HCT116 (cell line): ENCODE results near the gene NXF3. TPM values are rescaled to one million over a fixed set of nuclear protein-coding genes. Genes with fewer than 3 reads are reported as not detected.
A peak's percentile ranks its signal among the peaks of the same experiment; 100 is the strongest.
"Not testable (repeated sequence)": the region's sequence is repeated elsewhere in the genome, so short reads cannot be mapped to it uniquely, and the experiment has no call there.

Experiments
- ATAC-seq: fragments of 200-7000 bp; cut with Tn5 transposase; 2 replicates; pipeline ENCODE4 v1.9.1; 2020; ENCODE audit warnings: mild to moderate bottlenecking, moderate library complexity
- Bru-seq: library from RNA; stranded (reverse); fragments of 400-500 nt; gene quantifications from one replicate; lab custom pipeline; 2021; lab: Mats Ljungman, UMichigan
- BruChase-seq, 2 experiments: library from RNA; stranded (reverse); fragments of 400-500 nt; gene quantifications; one replicate each; lab custom pipeline; 2021; lab: Mats Ljungman, UMichigan
- BruUV-seq: library from RNA; stranded (reverse); fragments of 400-500 nt; replicated peaks from 2 replicates; lab custom pipeline; 2021; lab: Mats Ljungman, UMichigan
- CTCF ChIA-PET: fragments of 300-600 bp; sonication (Branson Sonifier 250); formaldehyde crosslinking; loops from one replicate; lab custom pipeline; 2021; ENCODE audit warnings: antibody characterized with exemption; lab: Charles Lee
- POLR2A ChIA-PET: fragments of 300-600, 350-600 bp; sonication (Branson Sonifier 250); formaldehyde crosslinking; loops from one replicate; lab custom pipeline; 2021; ENCODE audit warnings: antibody characterized with exemption; lab: Charles Lee
- RAD21 ChIA-PET, 2 experiments: fragments of 300-600 bp; sonication (Branson Sonifier 250); formaldehyde crosslinking; loops; one replicate each; lab custom pipeline; 2023; ENCODE audit warnings: low total read pairs in 2 of 2; ENCODE audit not compliant: uncharacterized antibody in 2 of 2, unreplicated experiment in 2 of 2, low non-redundant PET in 1 of 2; lab: Charles Lee
- DNase-seq: peaks from one replicate; pipeline ENCODE4 v3.0.0-alpha.2; 2010; ENCODE audit warnings: low read depth, low spot score
- H2AFZ ChIP-seq: fragments of 200-600 bp; shearing (Covaris generic), sonication (generic); 2 replicates; pipeline ENCODE4 v1.6.1; 2017; ENCODE audit warnings: low read depth, mixed run types, mixed read lengths, antibody characterized with exemption, low read length; ENCODE audit not compliant: poor library complexity, severe bottlenecking
- H3K27ac ChIP-seq: 2 replicates; pipeline ENCODE4 v1.5.1; 2012; ENCODE audit warnings: low read depth, low read length
- H3K27me3 ChIP-seq: fragments of 200-600 bp; sonication (generic); 2 replicates; pipeline ENCODE4 v1.6.1; 2016; ENCODE audit warnings: mixed run types, low read length, mixed read lengths; ENCODE audit not compliant: insufficient read depth
- H3K36me3 ChIP-seq, 2 experiments: fragments of 200-500 bp in 1 of 2; fragments of 200-600 bp in 1 of 2; sonication (Bioruptor generic) in 1 of 2; sonication (generic) in 1 of 2; 2 replicates each; pipeline versions ENCODE4 v1.5.1 to v1.6.1; 2014 to 2016; ENCODE audit warnings: low read length in 2 of 2, inconsistent platforms in 1 of 2, mixed read lengths in 1 of 2, mixed run types in 1 of 2; ENCODE audit not compliant: insufficient read depth in 2 of 2, control insufficient read depth in 1 of 2
- H3K4me1 ChIP-seq, 2 experiments: fragments of 200-600 bp in 1 of 2; sonication (generic) in 1 of 2; 2 replicates each; pipeline versions ENCODE4 v1.5.1 to v1.6.1; 2012 to 2017; ENCODE audit warnings: low read length in 2 of 2, inconsistent platforms in 1 of 2, mild to moderate bottlenecking in 1 of 2, mixed read lengths in 1 of 2, mixed run types in 1 of 2, moderate library complexity in 1 of 2; ENCODE audit not compliant: insufficient read depth in 2 of 2, control insufficient read depth in 1 of 2
- H3K4me2 ChIP-seq: fragments of 200-600 bp; sonication (generic); 2 replicates; pipeline ENCODE4 v1.6.1; 2017; ENCODE audit warnings: mixed run types, low read length, mixed read lengths
- H3K4me3 ChIP-seq, 2 experiments: fragments of 200-600 bp in 1 of 2; sonication (generic) in 1 of 2; replicated peaks in 1 of 2; 2 replicates each; pipeline ENCODE4 v1.5.1; 2011 to 2016; ENCODE audit warnings: low read length in 2 of 2, control low read depth in 1 of 2, low read depth in 1 of 2, mild to moderate bottlenecking in 1 of 2, mixed read lengths in 1 of 2, mixed run types in 1 of 2
- H3K79me2 ChIP-seq: fragments of 200-600 bp; sonication (generic); 2 replicates; pipeline ENCODE4 v1.6.1; 2017; ENCODE audit warnings: mild to moderate bottlenecking, mixed run types, low read length, moderate library complexity, mixed read lengths; ENCODE audit not compliant: insufficient read depth
- H3K9ac ChIP-seq: fragments of 200-600 bp; sonication (generic); 2 replicates; pipeline ENCODE4 v1.6.1; 2016; ENCODE audit warnings: low read length, mixed read lengths
- H3K9me2 ChIP-seq: fragments of 200-600 bp; sonication (generic), shearing (Covaris generic); 2 replicates; pipeline ENCODE4 v1.6.1; 2017; ENCODE audit warnings: mixed run types, mild to moderate bottlenecking, moderate library complexity; ENCODE audit not compliant: insufficient read depth
- H3K9me3 ChIP-seq, 2 experiments: fragments of 200-500 bp in 1 of 2; fragments of 200-600 bp in 1 of 2; sonication (Bioruptor generic) in 1 of 2; sonication (generic) in 1 of 2; 2 replicates each; pipeline ENCODE4 v1.6.1; 2014 to 2017; ENCODE audit warnings: low read length in 2 of 2, mixed read lengths in 2 of 2, inconsistent platforms in 1 of 2, low read depth in 1 of 2, mild to moderate bottlenecking in 1 of 2, mixed run types in 1 of 2, moderate library complexity in 1 of 2; ENCODE audit not compliant: control insufficient read depth in 1 of 2, insufficient read depth in 1 of 2
- H4K20me1 ChIP-seq: fragments of 200-600 bp; sonication (generic), shearing (Covaris generic); 2 replicates; pipeline ENCODE4 v1.6.1; 2017; ENCODE audit warnings: mixed run types, mild to moderate bottlenecking, moderate library complexity; ENCODE audit not compliant: insufficient read depth
- CEBPB ChIP-seq: IDR thresholded peaks from 2 replicates; pipeline ENCODE4 v1.6.1; 2012; ENCODE audit warnings: low read depth
- CTCF ChIP-seq, 3 experiments: fragments of 200-600 bp in 1 of 3; sonication (generic) in 1 of 3; IDR thresholded peaks in 2 of 3; conservative IDR thresholded peaks in 1 of 3; 2 replicates each; pipeline ENCODE4 v1.5.1; 2012 to 2017; ENCODE audit warnings: low read depth in 2 of 3, low read length in 2 of 3, antibody characterized with exemption in 1 of 3, borderline replicate concordance in 1 of 3, control low read depth in 1 of 3, mild to moderate bottlenecking in 1 of 3, mixed read lengths in 1 of 3, mixed run types in 1 of 3, moderate library complexity in 1 of 3; ENCODE audit not compliant: insufficient read depth in 1 of 3
- EGR1 ChIP-seq: IDR thresholded peaks from 2 replicates; pipeline ENCODE4 v1.6.1; 2012; ENCODE audit warnings: low read depth
- ELF1 ChIP-seq: IDR thresholded peaks from 2 replicates; pipeline ENCODE4 v1.6.1; 2012; ENCODE audit warnings: low read depth, borderline replicate concordance
- FOSL1 ChIP-seq: IDR thresholded peaks from 2 replicates; pipeline ENCODE4 v1.6.1; 2012; ENCODE audit warnings: low read depth
- JUND ChIP-seq: IDR thresholded peaks from 2 replicates; pipeline ENCODE4 v1.6.1; 2012
- POLR2AphosphoS5 ChIP-seq: IDR thresholded peaks from 2 replicates; pipeline ENCODE4 v1.6.1; 2011; ENCODE audit warnings: mild to moderate bottlenecking, low read depth, low read length, moderate library complexity
- RAD21 ChIP-seq: IDR thresholded peaks from 2 replicates; pipeline ENCODE4 v1.6.1; 2012; ENCODE audit warnings: low read depth, mild to moderate bottlenecking
- SRF ChIP-seq: IDR thresholded peaks from 2 replicates; pipeline ENCODE4 v1.6.1; 2012; ENCODE audit warnings: low read depth
- TCF7L2 ChIP-seq: IDR thresholded peaks from 2 replicates; pipeline ENCODE4 v1.7.0; 2011; ENCODE audit warnings: borderline replicate concordance, inconsistent platforms; ENCODE audit not compliant: insufficient read depth, insufficient read length; ENCODE audit errors: extremely low read depth
- YY1 ChIP-seq: IDR thresholded peaks from 2 replicates; pipeline ENCODE4 v1.6.1; 2011; ENCODE audit warnings: low read length, low read depth, moderate library complexity, mild to moderate bottlenecking; ENCODE audit not compliant: insufficient replicate concordance; ENCODE audit errors: extremely low read depth
- ZNF274 ChIP-seq: fragments of 200-500 bp; sonication (Bioruptor generic); IDR thresholded peaks from 2 replicates; pipeline ENCODE4 v1.6.1; 2014; ENCODE audit warnings: mild to moderate bottlenecking, low read depth, low read length, inconsistent platforms
- intact Hi-C: fragments of 100-400 bp; cut with micrococcal nuclease; formaldehyde crosslinking; loops from 2 replicates; pipeline ENCODE4 v1.10.0; 2022
- long read RNA-seq: library from polyadenylated mRNA; unstranded; transcript quantifications from one replicate; pipeline ENCODE4 v2.0.0, GENCODE V29; 2021; ENCODE audit not compliant: unreplicated experiment
- polyA plus RNA-seq: library from polyadenylated mRNA; unstranded; fragments of >200 nt; gene quantifications from 2 replicates; pipeline ENCODE4 v1.2.1, GENCODE V29; 2012; ENCODE audit warnings: missing spikeins
- total RNA-seq: library from RNA; stranded (reverse); gene quantifications from one replicate; pipeline ENCODE4 v1.2.1, GENCODE V29; 2021; ENCODE audit not compliant: unreplicated experiment

The NXF3 gene
- 0.25 TPM for total RNA-seq
- polyA plus RNA-seq, result 0.10 and 0.11 TPM in 2 replicates
- not detected for Bru-seq, nascent RNA
- percentile 8 among the genes with signal in this experiment for BruChase-seq, experiment 1, labeled RNA remaining after a 6-hour chase
- percentile 10 among the genes with signal in this experiment for BruChase-seq, experiment 2, labeled RNA remaining after a 2-hour chase
- long read RNA-seq, result 0 reads

GRCh38 chrX:103092942-103093341 is at the start of gene NXF3:
TSS of gene NXF3 (minus strand) at chrX:103093143. CDS start at chrX:103093023, 120 bp downstream.
- H3K4me3 ChIP-seq, result no peak within 1 kb of the TSS
- no peak for ATAC-seq
- H3K27ac ChIP-seq, result no peak within 1 kb of the TSS
- H3K36me3 ChIP-seq, result no peaks in the 10 kb centered on the region
- H3K9ac ChIP-seq, result no peak within 1 kb of the TSS
- no TSS peak for BruUV-seq
- no peak for TF ChIP-seq ZNF274
- TF ChIP-seq ELF1, result no peak
- TF ChIP-seq YY1, result no peak
- no peak for TF ChIP-seq RAD21
- TF ChIP-seq FOSL1, result no peak
- TF ChIP-seq EGR1, result no peak
- TF ChIP-seq TCF7L2, result no peak
- no peak for TF ChIP-seq CEBPB
- TF ChIP-seq JUND, result no peak
- TF ChIP-seq SRF, result no peak
- no peak for TF ChIP-seq POLR2AphosphoS5
- TF ChIP-seq CTCF (IDR thresholded peaks at IDR 0.05 in 2 of 3, conservative IDR thresholded peaks at IDR 0.05 in 1 of 3; ENCODE audit: borderline replicate concordance in 1 of 3, insufficient read depth in 1 of 3, low read depth in 2 of 3, low read length in 2 of 3), result no peak
- ChIA-PET POLR2A (no interaction called here), RAD21 (no interaction called here), CTCF (no interaction called here)
- DNase-seq, result no peak
- no peak within 1 kb of the TSS for H3K4me2 ChIP-seq
- intact Hi-C loops, result no loop called here
- no peaks in the 10 kb centered on the region for H3K27me3 ChIP-seq
- no peak within 1 kb of the TSS for H2AFZ ChIP-seq
- H3K4me1 ChIP-seq, result no peaks in the 10 kb centered on the region
- H3K9me3 ChIP-seq, result no peaks in the 10 kb centered on the region
- no peaks in the 10 kb centered on the region for H3K9me2 ChIP-seq
- no peaks in the 10 kb centered on the region for H3K79me2 ChIP-seq
- H4K20me1 ChIP-seq, result no peaks in the 10 kb centered on the region

- POLR2A ChIA-PET, ATAC-seq, DNase-seq: not testable (repeated sequence)
These were observed 43.6 kb upstream of the NXF3 start for GRCh38 chrX:103136528-103136927.

More at GRCh38 chrX:103136528-103136927, 43.6 kb upstream of the NXF3 start:
- H4K20me1 ChIP-seq, H3K27ac ChIP-seq, H2AFZ ChIP-seq, BruUV-seq, H3K4me2 ChIP-seq, H3K9ac ChIP-seq, H3K4me1 ChIP-seq, RAD21 ChIA-PET, H3K36me3 ChIP-seq, H3K9me3 ChIP-seq, H3K9me2 ChIP-seq, H3K79me2 ChIP-seq, CTCF ChIA-PET, H3K4me3 ChIP-seq, H3K27me3 ChIP-seq, intact Hi-C loops: not testable (repeated sequence)
